ENCODE data around the gene GCLM. TPM values are rescaled to one million over a fixed set of nuclear protein-coding genes. Genes with fewer than 3 reads are reported as not detected.

Gene GCLM
- total RNA-seq, 1 experiment from 2014 or later, result 14.1 TPM

GRCh38 chr1:93839753-93840152 lies 69.5 kb downstream of the GCLM start:
- peaks cover 3% of the 10 kb centered on the region; the same call in 1 of the 2 replicates for H3K27me3 Mint-ChIP-seq (ENCODE audit: low read depth)
- H3K36me3 Mint-ChIP-seq, result peaks cover 40% of the 10 kb centered on the region
- TF ChIP-seq ZNF138 (CRISPR knock-in tag; conservative IDR thresholded peaks at IDR 0.05), result no peak
- TF ChIP-seq ZNF396 (CRISPR knock-in tag; IDR thresholded peaks at IDR 0.05; ENCODE audit: borderline replicate concordance), result no peak
- TF ChIP-seq ZNF532 (CRISPR knock-in tag; IDR thresholded peaks at IDR 0.05; ENCODE audit: borderline replicate concordance), result no peak
- no peak for TF ChIP-seq ZNF671 (CRISPR knock-in tag; IDR thresholded peaks at IDR 0.05)
- no peak for TF ChIP-seq TEAD4 (CRISPR knock-in tag; IDR thresholded peaks at IDR 0.05)
- no peak for TF ChIP-seq FOXJ3 (CRISPR knock-in tag; IDR thresholded peaks at IDR 0.05; ENCODE audit: borderline replicate concordance)
- TF ChIP-seq ZNF317 (CRISPR knock-in tag; IDR thresholded peaks at IDR 0.05; ENCODE audit: borderline replicate concordance, low read depth), result no peak
- TF ChIP-seq CREB1 (CRISPR knock-in tag; IDR thresholded peaks at IDR 0.05), result no peak
- no peak for TF ChIP-seq HMGXB4 (CRISPR knock-in tag; IDR thresholded peaks at IDR 0.05)
- TF ChIP-seq AR (CRISPR knock-in tag; IDR thresholded peaks at IDR 0.05), result no peak
- no peak for TF ChIP-seq GRHL2 (CRISPR knock-in tag; IDR thresholded peaks at IDR 0.05; ENCODE audit: insufficient replicate concordance, severe bottlenecking)
- TF ChIP-seq MLX (CRISPR knock-in tag; IDR thresholded peaks at IDR 0.05), result no peak
- TF ChIP-seq CTCF (IDR thresholded peaks at IDR 0.05), result no peak
- no peak for TF ChIP-seq MYBL2 (CRISPR knock-in tag; IDR thresholded peaks at IDR 0.05)
- no peak for TF ChIP-seq IRF2 (CRISPR knock-in tag; IDR thresholded peaks at IDR 0.05; ENCODE audit: borderline replicate concordance, low read depth)
- peaks cover 36% of the 10 kb centered on the region for H3K9me3 Mint-ChIP-seq
- POLR2A ChIA-PET, result no interaction called here
- ATAC-seq (no peak), DNase-seq (ENCODE audit: low spot score) (no peak)
- H3K27ac Mint-ChIP-seq, result no peak overlapping the region
- CTCF ChIA-PET, result interaction anchor here (2.8 kb wide), 1 partner anchor 26 kb away, joined by 11 read pairs; no protein-coding TSS in a partner anchor
- no peak overlapping the region for H3K4me3 Mint-ChIP-seq
- peaks cover 20% of the 10 kb centered on the region for H3K4me1 Mint-ChIP-seq
